ENCODE measurements around the gene KRTAP4-16.
"Not testable (repeated sequence)": the region's sequence is repeated elsewhere in the genome, so short reads cannot be mapped to it uniquely, and the experiment has no call there.

The KRTAP4-16 gene

GRCh38 chr17:41105347-41105746, 3.3 kb upstream of the KRTAP4-16 start, which contains the start of gene KRTAP4-9:
Gene KRTAP4-9, plus strand, starts transcription at chr17:41105389. Its CDS starts 0 bp downstream, at chr17:41105389.
- DNase-seq, H3K27ac Mint-ChIP-seq, H3K36me3 Mint-ChIP-seq, H3K9me3 Mint-ChIP-seq, H3K4me3 Mint-ChIP-seq, H3K4me1 Mint-ChIP-seq, CTCF ChIA-PET: not testable (repeated sequence)
- H3K27me3 Mint-ChIP-seq: peaks cover 15% of the 10 kb centered on the region

- H3K36me3 Mint-ChIP-seq, H3K9me3 Mint-ChIP-seq, CTCF ChIA-PET, DNase-seq, H3K4me3 Mint-ChIP-seq, H3K4me1 Mint-ChIP-seq, H3K27me3 Mint-ChIP-seq, H3K27ac Mint-ChIP-seq: not testable (repeated sequence)
These were observed 2.5 kb upstream of the KRTAP4-16 start for GRCh38 chr17:41104386-41105038.

- H3K4me1 Mint-ChIP-seq: peaks cover 6% of the 10 kb centered on the region
- no peaks in the 10 kb centered on the region for H3K36me3 Mint-ChIP-seq
- no peak overlapping the region for H3K4me3 Mint-ChIP-seq
- CTCF ChIA-PET: no interaction called here
- H3K27me3 Mint-ChIP-seq: peaks cover 10% of the 10 kb centered on the region
- no peak overlapping the region for H3K27ac Mint-ChIP-seq
- DNase-seq: no peak
- peaks cover 5% of the 10 kb centered on the region for H3K9me3 Mint-ChIP-seq
These were observed 1.9 kb upstream of the KRTAP4-16 start for GRCh38 chr17:41103896-41104295.

- DNase-seq, H3K9me3 Mint-ChIP-seq, H3K27ac Mint-ChIP-seq, H3K27me3 Mint-ChIP-seq, H3K4me1 Mint-ChIP-seq, CTCF ChIA-PET, H3K4me3 Mint-ChIP-seq, H3K36me3 Mint-ChIP-seq: not testable (repeated sequence)
These were observed 2.1 kb downstream of the KRTAP4-16 start for GRCh38 chr17:41099682-41100480.

- no peaks in the 10 kb centered on the region for H3K36me3 Mint-ChIP-seq
- peaks cover 16% of the 10 kb centered on the region for H3K27me3 Mint-ChIP-seq
- no peak overlapping the region for H3K27ac Mint-ChIP-seq
- DNase-seq: no peak
- no peak overlapping the region for H3K4me3 Mint-ChIP-seq
- no peaks in the 10 kb centered on the region for H3K9me3 Mint-ChIP-seq
- H3K4me1 Mint-ChIP-seq: no peaks in the 10 kb centered on the region
- CTCF ChIA-PET: no interaction called here
These were observed 3.5 kb downstream of the KRTAP4-16 start for GRCh38 chr17:41098481-41098880.

- Mint-ChIP-seq H3K27ac (no peak within 1 kb of the TSS), H3K4me3 (no peak within 1 kb of the TSS), H3K27me3 (peaks cover 16% of the 10 kb centered on the region)
These were observed 4.0 kb downstream of the KRTAP4-16 start, which contains the start of gene KRTAP4-8 for GRCh38 chr17:41098042-41098441. Gene KRTAP4-8, minus strand, starts transcription at chr17:41098142. Its CDS starts 58 bp downstream, at chr17:41098084.

GRCh38 chr17:41096055-41096454, 6.0 kb downstream of the KRTAP4-16 start:
- Mint-ChIP-seq H3K27me3 (peaks cover 12% of the 10 kb centered on the region), H3K36me3 (no peaks in the 10 kb centered on the region), H3K27ac (no peak overlapping the region), H3K4me3 (no peak overlapping the region), H3K9me3 (peaks cover 3% of the 10 kb centered on the region), H3K4me1 (no peaks in the 10 kb centered on the region)
- CTCF ChIA-PET: no interaction called here
- DNase-seq: no peak

More at GRCh38 chr17:41098042-41098441, 4.0 kb downstream of the KRTAP4-16 start, which contains the start of gene KRTAP4-8:
- H3K36me3 Mint-ChIP-seq: no peaks in the 10 kb centered on the region
- no peak for DNase-seq
- CTCF ChIA-PET: no interaction called here
- no peaks in the 10 kb centered on the region for H3K4me1 Mint-ChIP-seq
- peaks cover 1% of the 10 kb centered on the region for H3K9me3 Mint-ChIP-seq

GRCh38 chr17:41088760-41089352, 13.2 kb downstream of the KRTAP4-16 start:
- H3K9me3 Mint-ChIP-seq, H3K36me3 Mint-ChIP-seq, H3K4me1 Mint-ChIP-seq, H3K4me3 Mint-ChIP-seq, DNase-seq, CTCF ChIA-PET, H3K27ac Mint-ChIP-seq: not testable (repeated sequence)
- H3K27me3 Mint-ChIP-seq: peaks cover 11% of the 10 kb centered on the region

- CTCF ChIA-PET, H3K36me3 Mint-ChIP-seq, H3K4me1 Mint-ChIP-seq, H3K27ac Mint-ChIP-seq, H3K9me3 Mint-ChIP-seq, DNase-seq, H3K4me3 Mint-ChIP-seq, H3K27me3 Mint-ChIP-seq: not testable (repeated sequence)
These were observed 17.7 kb downstream of the KRTAP4-16 start, which contains the start of gene KRTAP4-7 for GRCh38 chr17:41084100-41084856. Gene KRTAP4-7, plus strand, starts transcription at chr17:41084150. Its CDS starts 57 bp downstream, at chr17:41084207.

- H3K4me1 Mint-ChIP-seq, DNase-seq, H3K4me3 Mint-ChIP-seq, H3K9me3 Mint-ChIP-seq, H3K27me3 Mint-ChIP-seq, CTCF ChIA-PET, H3K27ac Mint-ChIP-seq, H3K36me3 Mint-ChIP-seq: not testable (repeated sequence)
These were observed 18.6 kb downstream of the KRTAP4-16 start for GRCh38 chr17:41083427-41083826.

- Mint-ChIP-seq H3K36me3 (no peaks in the 10 kb centered on the region), H3K27ac (no peak overlapping the region), H3K4me3 (no peak overlapping the region), H3K4me1 (no peaks in the 10 kb centered on the region), H3K9me3 (no peaks in the 10 kb centered on the region), H3K27me3 (peaks cover 4% of the 10 kb centered on the region)
- DNase-seq: no peak
- CTCF ChIA-PET: no interaction called here
These were observed 19.4 kb downstream of the KRTAP4-16 start for GRCh38 chr17:41082626-41083025.

GRCh38 chr17:41076788-41077187, 25.2 kb downstream of the KRTAP4-16 start:
- H3K27ac Mint-ChIP-seq: no peak overlapping the region
- CTCF ChIA-PET: no interaction called here
- peaks cover 10% of the 10 kb centered on the region for H3K27me3 Mint-ChIP-seq

GRCh38 chr17:41073676-41074075, 28.3 kb downstream of the KRTAP4-16 start:
- Mint-ChIP-seq H3K36me3 (no peaks in the 10 kb centered on the region), H3K27ac (no peak overlapping the region), H3K4me3 (no peak overlapping the region), H3K9me3 (no peaks in the 10 kb centered on the region), H3K4me1 (no peaks in the 10 kb centered on the region), H3K27me3 (peaks cover 10% of the 10 kb centered on the region)
- no peak for DNase-seq
- CTCF ChIA-PET: interaction anchor here (1.3 kb wide), 1 partner anchor 219 kb away, joined by 3 read pairs; no protein-coding TSS in a partner anchor

More at GRCh38 chr17:41076788-41077187, 25.2 kb downstream of the KRTAP4-16 start:
- no peak for DNase-seq
- H3K36me3 Mint-ChIP-seq: no peaks in the 10 kb centered on the region
- H3K4me3 Mint-ChIP-seq: no peak overlapping the region
- no peaks in the 10 kb centered on the region for H3K9me3 Mint-ChIP-seq
- no peaks in the 10 kb centered on the region for H3K4me1 Mint-ChIP-seq
